ENCODE data around the gene ATRN. TPM values are rescaled to one million over a fixed set of nuclear protein-coding genes. Genes with fewer than 3 reads are reported as not detected.

The ATRN gene
- total RNA-seq, 1 experiment from 2014 or later = 19.9 TPM

DNA sequence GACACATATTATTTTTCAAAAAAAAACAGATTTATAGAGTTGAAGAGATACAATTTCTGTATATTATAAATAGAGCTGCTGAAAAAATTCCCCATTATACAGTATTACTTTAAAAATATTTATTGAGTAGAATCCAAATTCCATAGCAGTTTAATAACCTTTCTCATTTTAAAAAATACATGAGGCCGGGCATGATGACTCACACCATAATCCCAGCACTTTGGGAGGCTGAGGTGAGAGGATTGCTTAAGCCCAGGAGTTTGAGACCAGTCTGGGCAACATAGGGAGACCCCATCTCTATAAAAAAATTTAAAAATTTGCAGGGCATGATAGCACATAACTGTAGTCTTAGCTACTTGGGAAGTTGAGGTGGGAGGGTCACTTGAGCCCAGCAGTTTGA lies 13.0 kb downstream of the ATRN start:
- DNase-seq (ENCODE audit: low spot score) (no peak), ATAC-seq (no peak)
- POLR2A ChIA-PET = no interaction called here
- H3K4me3 Mint-ChIP-seq = no peak overlapping the region
- H3K36me3 Mint-ChIP-seq = peaks cover 12% of the 10 kb centered on the region
- no peak overlapping the region for H3K27ac Mint-ChIP-seq
- peaks cover 20% of the 10 kb centered on the region for H3K9me3 Mint-ChIP-seq
- TF ChIP-seq JAZF1 (CRISPR knock-in tag; IDR thresholded peaks at IDR 0.05) = no peak
- no peak for TF ChIP-seq TCF7 (CRISPR knock-in tag; IDR thresholded peaks at IDR 0.05; ENCODE audit: low read depth)
- no peaks in the 10 kb centered on the region; the same call in 1 of the 2 replicates for H3K27me3 Mint-ChIP-seq (ENCODE audit: low read depth)
- CTCF ChIA-PET = no interaction called here
- no peaks in the 10 kb centered on the region for H3K4me1 Mint-ChIP-seq

GRCh38 chr20:3485913-3486312 lies 15.1 kb downstream of the ATRN start:
- H3K9me3 Mint-ChIP-seq = peaks cover 20% of the 10 kb centered on the region
- peak; percentile 50; the same call in 1 of the 2 replicates for TF ChIP-seq ZNF317 (CRISPR knock-in tag; IDR thresholded peaks at IDR 0.05; ENCODE audit: borderline replicate concordance, low read depth)
- TF ChIP-seq, protein P1, sequence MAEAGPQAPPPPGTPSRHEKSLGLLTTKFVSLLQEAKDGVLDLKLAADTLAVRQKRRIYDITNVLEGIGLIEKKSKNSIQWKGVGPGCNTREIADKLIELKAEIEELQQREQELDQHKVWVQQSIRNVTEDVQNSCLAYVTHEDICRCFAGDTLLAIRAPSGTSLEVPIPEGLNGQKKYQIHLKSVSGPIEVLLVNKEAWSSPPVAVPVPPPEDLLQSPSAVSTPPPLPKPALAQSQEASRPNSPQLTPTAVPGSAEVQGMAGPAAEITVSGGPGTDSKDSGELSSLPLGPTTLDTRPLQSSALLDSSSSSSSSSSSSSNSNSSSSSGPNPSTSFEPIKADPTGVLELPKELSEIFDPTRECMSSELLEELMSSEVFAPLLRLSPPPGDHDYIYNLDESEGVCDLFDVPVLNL (CRISPR knock-in tag; IDR thresholded peaks at IDR 0.05; ENCODE audit: borderline replicate concordance, low read depth) = no peak
- H3K36me3 Mint-ChIP-seq = peaks cover 12% of the 10 kb centered on the region
- CTCF ChIA-PET = no interaction called here
- DNase-seq (ENCODE audit: low spot score) (no peak), ATAC-seq (no peak)
- H3K4me1 Mint-ChIP-seq = no peaks in the 10 kb centered on the region
- no peak overlapping the region for H3K27ac Mint-ChIP-seq
- H3K27me3 Mint-ChIP-seq (ENCODE audit: low read depth) = no peaks in the 10 kb centered on the region; the same call in 1 of the 2 replicates
- POLR2A ChIA-PET = no interaction called here
- no peak overlapping the region for H3K4me3 Mint-ChIP-seq

- H3K4me3 Mint-ChIP-seq = no peak overlapping the region
- ATAC-seq (no peak), DNase-seq (ENCODE audit: low spot score) (no peak)
- peaks cover 20% of the 10 kb centered on the region for H3K9me3 Mint-ChIP-seq
- H3K36me3 Mint-ChIP-seq = peaks cover 12% of the 10 kb centered on the region
- ChIA-PET CTCF (no interaction called here), POLR2A (no interaction called here)
- H3K27ac Mint-ChIP-seq = no peak overlapping the region
- H3K27me3 Mint-ChIP-seq (ENCODE audit: low read depth) = no peaks in the 10 kb centered on the region; the same call in 1 of the 2 replicates
- no peaks in the 10 kb centered on the region for H3K4me1 Mint-ChIP-seq
- TF ChIP-seq, protein P2, sequence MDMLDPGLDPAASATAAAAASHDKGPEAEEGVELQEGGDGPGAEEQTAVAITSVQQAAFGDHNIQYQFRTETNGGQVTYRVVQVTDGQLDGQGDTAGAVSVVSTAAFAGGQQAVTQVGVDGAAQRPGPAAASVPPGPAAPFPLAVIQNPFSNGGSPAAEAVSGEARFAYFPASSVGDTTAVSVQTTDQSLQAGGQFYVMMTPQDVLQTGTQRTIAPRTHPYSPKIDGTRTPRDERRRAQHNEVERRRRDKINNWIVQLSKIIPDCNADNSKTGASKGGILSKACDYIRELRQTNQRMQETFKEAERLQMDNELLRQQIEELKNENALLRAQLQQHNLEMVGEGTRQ (CRISPR knock-in tag; IDR thresholded peaks at IDR 0.05) = no peak
- TF ChIP-seq ZNF138 (CRISPR knock-in tag; conservative IDR thresholded peaks at IDR 0.05) (no peak), ZNF121 (CRISPR knock-in tag; IDR thresholded peaks at IDR 0.05) (no peak), ZNF219 (CRISPR knock-in tag; IDR thresholded peaks at IDR 0.05; ENCODE audit: borderline replicate concordance) (no peak), ZNF317 (CRISPR knock-in tag; IDR thresholded peaks at IDR 0.05; ENCODE audit: borderline replicate concordance, low read depth) (no peak), KAT7 (CRISPR knock-in tag; IDR thresholded peaks at IDR 0.05; ENCODE audit: borderline replicate concordance) (no peak), ZBTB43 (CRISPR knock-in tag; IDR thresholded peaks at IDR 0.05) (no peak), ZNF425 (CRISPR knock-in tag; conservative IDR thresholded peaks at IDR 0.05) (no peak), CREB1 (CRISPR knock-in tag; IDR thresholded peaks at IDR 0.05) (no peak)
- TF ChIP-seq, protein P3, sequence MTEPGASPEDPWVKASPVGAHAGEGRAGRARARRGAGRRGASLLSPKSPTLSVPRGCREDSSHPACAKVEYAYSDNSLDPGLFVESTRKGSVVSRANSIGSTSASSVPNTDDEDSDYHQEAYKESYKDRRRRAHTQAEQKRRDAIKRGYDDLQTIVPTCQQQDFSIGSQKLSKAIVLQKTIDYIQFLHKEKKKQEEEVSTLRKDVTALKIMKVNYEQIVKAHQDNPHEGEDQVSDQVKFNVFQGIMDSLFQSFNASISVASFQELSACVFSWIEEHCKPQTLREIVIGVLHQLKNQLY (CRISPR knock-in tag; IDR thresholded peaks at IDR 0.05) = no peak
- TF ChIP-seq, protein P4, sequence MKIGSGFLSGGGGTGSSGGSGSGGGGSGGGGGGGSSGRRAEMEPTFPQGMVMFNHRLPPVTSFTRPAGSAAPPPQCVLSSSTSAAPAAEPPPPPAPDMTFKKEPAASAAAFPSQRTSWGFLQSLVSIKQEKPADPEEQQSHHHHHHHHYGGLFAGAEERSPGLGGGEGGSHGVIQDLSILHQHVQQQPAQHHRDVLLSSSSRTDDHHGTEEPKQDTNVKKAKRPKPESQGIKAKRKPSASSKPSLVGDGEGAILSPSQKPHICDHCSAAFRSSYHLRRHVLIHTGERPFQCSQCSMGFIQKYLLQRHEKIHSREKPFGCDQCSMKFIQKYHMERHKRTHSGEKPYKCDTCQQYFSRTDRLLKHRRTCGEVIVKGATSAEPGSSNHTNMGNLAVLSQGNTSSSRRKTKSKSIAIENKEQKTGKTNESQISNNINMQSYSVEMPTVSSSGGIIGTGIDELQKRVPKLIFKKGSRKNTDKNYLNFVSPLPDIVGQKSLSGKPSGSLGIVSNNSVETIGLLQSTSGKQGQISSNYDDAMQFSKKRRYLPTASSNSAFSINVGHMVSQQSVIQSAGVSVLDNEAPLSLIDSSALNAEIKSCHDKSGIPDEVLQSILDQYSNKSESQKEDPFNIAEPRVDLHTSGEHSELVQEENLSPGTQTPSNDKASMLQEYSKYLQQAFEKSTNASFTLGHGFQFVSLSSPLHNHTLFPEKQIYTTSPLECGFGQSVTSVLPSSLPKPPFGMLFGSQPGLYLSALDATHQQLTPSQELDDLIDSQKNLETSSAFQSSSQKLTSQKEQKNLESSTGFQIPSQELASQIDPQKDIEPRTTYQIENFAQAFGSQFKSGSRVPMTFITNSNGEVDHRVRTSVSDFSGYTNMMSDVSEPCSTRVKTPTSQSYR (CRISPR knock-in tag; IDR thresholded peaks at IDR 0.05) = no peak
- TF ChIP-seq, protein P5, sequence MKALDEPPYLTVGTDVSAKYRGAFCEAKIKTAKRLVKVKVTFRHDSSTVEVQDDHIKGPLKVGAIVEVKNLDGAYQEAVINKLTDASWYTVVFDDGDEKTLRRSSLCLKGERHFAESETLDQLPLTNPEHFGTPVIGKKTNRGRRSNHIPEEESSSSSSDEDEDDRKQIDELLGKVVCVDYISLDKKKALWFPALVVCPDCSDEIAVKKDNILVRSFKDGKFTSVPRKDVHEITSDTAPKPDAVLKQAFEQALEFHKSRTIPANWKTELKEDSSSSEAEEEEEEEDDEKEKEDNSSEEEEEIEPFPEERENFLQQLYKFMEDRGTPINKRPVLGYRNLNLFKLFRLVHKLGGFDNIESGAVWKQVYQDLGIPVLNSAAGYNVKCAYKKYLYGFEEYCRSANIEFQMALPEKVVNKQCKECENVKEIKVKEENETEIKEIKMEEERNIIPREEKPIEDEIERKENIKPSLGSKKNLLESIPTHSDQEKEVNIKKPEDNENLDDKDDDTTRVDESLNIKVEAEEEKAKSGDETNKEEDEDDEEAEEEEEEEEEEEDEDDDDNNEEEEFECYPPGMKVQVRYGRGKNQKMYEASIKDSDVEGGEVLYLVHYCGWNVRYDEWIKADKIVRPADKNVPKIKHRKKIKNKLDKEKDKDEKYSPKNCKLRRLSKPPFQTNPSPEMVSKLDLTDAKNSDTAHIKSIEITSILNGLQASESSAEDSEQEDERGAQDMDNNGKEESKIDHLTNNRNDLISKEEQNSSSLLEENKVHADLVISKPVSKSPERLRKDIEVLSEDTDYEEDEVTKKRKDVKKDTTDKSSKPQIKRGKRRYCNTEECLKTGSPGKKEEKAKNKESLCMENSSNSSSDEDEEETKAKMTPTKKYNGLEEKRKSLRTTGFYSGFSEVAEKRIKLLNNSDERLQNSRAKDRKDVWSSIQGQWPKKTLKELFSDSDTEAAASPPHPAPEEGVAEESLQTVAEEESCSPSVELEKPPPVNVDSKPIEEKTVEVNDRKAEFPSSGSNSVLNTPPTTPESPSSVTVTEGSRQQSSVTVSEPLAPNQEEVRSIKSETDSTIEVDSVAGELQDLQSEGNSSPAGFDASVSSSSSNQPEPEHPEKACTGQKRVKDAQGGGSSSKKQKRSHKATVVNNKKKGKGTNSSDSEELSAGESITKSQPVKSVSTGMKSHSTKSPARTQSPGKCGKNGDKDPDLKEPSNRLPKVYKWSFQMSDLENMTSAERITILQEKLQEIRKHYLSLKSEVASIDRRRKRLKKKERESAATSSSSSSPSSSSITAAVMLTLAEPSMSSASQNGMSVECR (CRISPR knock-in tag; IDR thresholded peaks at IDR 0.05; ENCODE audit: borderline replicate concordance) = no peak
Observed at GRCh38 chr20:3486850-3487249, 16.0 kb downstream of the ATRN start.
